GM12801 (cell line): ENCODE results near the gene TRIO.

Experiments used
- CTCF ChIP-seq: IDR thresholded peaks from one replicate; pipeline ENCODE4 v1.5.1; 2011; ENCODE audit warnings: control low read depth; ENCODE audit not compliant: insufficient read length; ENCODE audit errors: extremely low read depth

Gene TRIO

DNA sequence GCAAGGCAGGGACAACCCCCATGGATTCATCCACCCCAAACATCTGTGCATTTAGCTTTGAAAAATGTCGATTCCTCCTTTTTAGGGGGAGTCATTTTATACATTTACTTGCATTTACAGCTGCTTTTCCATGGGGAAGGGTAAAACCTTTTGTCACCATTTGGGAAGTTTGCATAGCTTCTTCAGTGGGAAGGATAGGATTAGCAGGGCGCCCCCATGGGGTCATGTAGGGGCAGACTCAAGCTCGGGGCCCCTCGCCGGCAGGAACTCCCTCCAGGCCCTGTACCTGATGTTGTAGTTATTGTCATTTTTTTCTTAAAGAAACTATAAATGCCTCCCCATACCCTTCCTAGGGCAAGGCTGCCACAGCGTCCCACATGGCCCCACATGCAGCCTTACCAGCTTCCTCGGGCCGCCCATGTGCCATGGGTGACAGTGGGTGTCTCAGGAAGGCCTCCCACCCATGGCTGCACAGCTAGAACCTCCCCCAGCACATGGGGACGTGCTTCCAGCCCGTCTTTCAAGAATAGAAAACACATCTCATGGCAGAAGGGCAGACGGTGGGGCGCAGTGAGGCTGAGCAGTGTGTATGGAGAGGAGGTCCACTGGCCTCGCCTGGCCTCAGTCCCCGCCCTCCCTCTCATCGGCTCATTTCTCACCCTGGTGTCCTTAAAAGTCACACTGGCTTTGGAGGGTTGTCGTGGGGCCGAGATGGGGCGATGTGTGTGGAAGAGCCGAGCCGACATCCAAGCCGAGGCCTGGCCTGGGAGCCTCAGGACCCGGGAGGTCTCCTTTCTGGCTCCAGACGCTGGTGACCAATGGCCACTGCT is 362.4 kb downstream of the TRIO start:
- no peak for TF ChIP-seq CTCF

DNA sequence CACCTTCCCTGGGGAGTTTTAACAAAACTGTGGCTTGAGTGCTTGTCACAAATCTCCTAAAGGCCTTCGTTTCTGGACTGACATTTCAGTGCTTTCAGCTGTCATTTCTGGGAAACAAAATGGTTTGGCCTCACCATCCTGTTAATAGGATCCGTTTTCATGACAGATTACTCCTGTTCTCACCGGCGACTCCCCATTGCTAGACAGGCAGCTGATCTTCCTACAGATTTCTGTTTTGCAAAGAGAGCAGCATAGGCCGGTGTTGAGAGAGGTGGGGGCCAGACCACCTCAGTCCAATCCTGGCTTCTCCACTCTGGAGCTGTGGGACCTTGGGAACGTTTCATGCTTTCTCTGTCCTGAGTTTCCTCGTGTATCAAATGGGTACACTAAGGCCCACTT is 363.0 kb downstream of the TRIO start:
- TF ChIP-seq CTCF = no peak

GRCh38 chr5:14506661-14507060 is 363.5 kb downstream of the TRIO start:
- no peak for TF ChIP-seq CTCF

DNA sequence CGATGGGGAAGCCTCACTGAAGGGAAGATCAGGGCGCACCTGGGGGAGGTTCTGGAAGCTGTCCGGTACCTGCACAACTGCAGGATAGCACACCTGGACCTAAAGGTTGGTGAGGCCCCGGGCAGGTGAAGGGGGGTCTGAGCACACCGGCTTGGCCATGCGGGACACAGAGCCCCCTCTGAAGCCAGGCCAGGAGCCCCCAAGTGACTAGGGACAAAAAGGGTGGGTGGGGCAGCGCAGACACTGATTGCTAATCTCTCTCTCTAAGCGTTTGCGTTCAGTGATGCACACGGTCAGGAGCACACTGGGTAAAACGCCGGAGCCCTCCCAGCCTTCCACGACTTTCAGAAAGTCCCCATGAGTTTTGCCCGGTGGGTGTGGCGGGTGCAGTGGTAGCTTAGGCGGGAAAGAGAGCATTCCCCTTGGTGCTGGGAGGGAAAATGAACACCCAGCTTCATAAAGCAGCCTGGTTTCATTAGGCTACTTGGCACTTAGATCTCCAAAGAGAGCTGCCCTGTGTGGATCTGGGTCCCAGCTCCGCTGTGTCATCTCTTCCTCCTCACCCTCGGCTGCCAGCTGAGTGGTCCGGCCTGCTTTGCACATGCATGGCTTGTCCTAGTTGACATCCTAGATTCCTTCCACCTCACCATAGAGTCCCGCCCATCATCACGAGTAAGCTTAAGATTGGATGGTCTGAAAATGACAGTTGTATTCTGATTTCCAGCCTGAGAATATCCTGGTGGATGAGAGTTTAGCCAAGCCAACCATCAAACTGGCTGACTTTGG is 364.2 kb downstream of the TRIO start:
- TF ChIP-seq CTCF = no peak

GRCh38 chr5:14508046-14508445 is 364.9 kb downstream of the TRIO start:
- no peak for TF ChIP-seq CTCF

- no peak for TF ChIP-seq CTCF
Measured at GRCh38 chr5:14509556-14509955, 366.4 kb downstream of the TRIO start.

GRCh38 chr5:14510156-14510734 is 367.1 kb downstream of the TRIO start:
- no peak for TF ChIP-seq CTCF
